ENCODE results near the gene RBM20.
"Not testable (repeated sequence)": the region's sequence is repeated elsewhere in the genome, so short reads cannot be mapped to it uniquely, and the experiment has no call there.

RBM20 gene

GRCh38 chr10:110625951-110626855, 17.9 kb upstream of the RBM20 start:
- DNase-seq, result no peak

- DNase-seq, result no peak
Observed at GRCh38 chr10:110628161-110628560, 16.0 kb upstream of the RBM20 start.

GRCh38 chr10:110629680-110630191, 14.4 kb upstream of the RBM20 start:
- DNase-seq, result no peak

DNA sequence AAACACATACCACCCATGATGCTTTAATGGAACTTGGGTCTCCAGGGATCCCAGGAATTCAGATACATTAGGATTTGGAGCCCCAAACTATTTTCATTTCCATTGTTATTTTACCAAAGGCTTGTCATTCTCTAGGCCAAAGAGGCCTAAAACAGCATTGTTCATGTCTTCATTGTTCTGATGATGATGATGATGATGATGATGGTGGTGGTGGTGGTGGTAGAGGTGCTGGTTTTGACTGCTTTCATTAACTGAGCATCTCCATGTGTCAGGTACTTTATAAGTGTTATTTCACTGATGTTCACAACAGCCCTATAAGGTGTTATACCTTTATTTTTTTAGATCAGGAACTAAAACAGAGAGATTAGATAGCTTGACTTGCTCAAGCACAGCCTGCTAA, 12.2 kb upstream of the RBM20 start:
- DNase-seq, result no peak

DNA sequence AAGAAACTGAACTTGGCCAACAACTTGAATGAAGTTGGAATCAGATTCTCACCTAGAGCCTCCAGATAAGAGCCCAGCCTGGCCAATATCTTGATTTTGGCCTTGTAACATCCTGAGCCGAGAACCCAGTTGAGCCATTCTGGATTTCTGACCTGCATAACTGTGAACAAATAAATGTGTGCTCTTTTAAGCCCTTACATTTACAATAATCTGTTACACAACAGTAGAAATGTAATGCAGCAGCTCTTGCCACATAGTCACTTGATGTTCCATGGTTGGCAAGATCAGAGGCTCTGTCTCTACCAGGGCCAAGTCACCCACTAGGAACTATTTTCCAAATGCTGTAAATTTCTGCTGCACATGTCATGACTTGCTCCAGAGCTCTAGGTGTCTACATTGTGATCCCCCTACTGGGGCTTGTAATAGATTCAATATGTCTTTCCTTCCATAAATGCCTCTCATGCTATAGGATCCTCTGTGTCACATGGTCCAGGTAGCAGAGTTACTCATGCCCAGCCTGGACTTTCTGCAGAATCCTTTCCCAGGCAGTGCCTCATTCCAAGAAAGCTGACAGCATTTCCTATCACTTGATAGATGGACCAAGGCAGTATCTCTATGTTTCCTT, 11.4 kb upstream of the RBM20 start:
- no peak for DNase-seq

DNA sequence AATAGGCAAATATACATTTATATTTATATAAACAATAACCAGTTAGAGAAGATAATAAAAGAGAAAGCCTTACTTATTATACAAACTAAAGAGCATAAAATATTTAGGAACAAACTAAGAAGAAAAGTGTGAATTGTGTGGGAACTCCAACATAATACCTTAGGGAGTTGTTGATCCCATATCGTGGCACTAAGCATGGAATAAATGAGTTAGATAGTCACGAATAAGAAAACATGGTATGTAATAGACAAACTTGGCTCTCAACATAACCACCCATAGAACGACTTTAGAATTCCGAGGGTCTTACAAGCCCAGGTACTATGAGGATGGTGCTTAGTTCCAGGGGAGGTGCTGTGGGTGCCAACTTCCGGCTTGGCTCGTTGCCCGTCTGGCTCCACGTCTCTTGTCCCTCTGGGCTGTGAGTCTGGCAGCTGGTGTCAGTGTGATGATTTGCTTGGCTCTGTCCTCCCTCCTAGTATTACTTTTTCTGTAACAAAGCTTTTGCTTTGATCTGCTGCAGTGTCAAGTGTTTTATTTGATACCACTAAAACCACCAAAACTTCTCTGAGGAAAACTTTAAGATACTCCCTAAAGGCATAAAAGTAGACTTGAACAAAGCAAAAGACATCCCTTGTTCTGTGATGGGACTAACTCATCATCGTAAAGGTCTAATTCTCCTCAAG, 9.5 kb upstream of the RBM20 start:
- no peak for DNase-seq

DNA sequence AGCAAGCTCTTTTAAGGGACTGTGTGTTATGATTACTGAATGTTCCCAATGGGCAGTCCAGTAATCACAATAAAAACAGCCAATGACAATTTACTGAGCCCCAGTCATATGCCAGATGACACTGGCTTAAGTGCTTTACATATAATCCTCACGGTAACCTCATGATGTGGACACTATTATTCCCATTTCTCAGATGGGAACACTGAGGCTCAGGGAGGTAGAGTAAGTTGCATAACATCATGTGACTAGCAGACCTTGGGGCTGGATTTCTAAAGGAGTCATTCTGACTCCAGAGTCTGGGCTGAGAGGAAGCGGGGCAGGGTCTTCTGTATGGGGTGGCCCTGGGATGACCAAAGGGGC, 7.6 kb upstream of the RBM20 start:
- no peak for DNase-seq

DNA sequence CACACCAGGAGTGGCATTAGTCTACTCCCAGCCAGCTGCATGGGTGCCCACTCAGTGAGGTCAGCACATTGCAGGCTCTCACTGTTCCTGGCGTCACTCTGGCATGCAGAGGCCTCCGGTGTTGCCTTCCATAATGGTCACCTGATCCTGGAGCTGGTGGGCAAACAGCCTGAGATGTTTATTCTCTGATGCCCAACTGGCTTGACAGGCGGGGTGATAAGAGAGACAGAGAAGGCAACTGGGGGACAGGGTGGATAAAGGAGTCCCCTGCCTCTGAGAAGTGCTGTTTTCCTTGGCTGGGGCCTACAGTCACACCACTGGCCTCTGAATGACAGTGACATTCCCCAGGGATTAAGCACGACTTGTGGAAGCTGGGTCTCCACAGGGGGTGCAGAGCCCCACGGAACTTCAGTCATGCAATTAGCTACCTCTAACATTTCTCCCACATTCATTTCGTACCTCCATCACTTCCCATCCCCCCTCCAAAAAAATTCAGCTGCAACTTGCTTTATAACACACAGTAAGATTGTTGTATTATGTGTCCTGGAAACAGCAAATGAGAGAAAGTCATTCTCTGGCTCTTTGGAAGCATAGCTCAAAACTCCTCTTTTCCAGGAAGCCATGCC, 7.1 kb upstream of the RBM20 start:
- DNase-seq, result no peak

- no peak for DNase-seq
Observed at GRCh38 chr10:110637558-110638053, 6.5 kb upstream of the RBM20 start.

DNA sequence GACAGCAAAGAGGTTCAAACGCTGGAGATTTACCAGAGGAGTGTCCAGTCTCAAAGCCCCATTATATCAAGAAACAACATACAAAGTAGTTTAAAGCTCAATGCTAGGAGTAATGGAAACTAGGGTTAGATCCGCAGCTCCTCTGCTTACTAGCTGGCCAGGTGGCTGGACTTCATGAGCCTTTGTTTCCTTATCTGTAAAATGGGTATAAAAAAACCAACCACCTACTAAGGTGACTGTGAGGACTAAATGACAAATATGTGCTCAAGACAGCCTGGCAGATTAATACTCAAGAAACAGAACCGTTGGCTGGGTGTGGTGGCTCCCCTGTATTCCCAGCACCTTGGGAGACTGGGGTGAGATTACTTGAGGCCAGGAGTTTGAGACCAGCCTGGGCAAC, 5.8 kb upstream of the RBM20 start:
- DNase-seq, result no peak

DNA sequence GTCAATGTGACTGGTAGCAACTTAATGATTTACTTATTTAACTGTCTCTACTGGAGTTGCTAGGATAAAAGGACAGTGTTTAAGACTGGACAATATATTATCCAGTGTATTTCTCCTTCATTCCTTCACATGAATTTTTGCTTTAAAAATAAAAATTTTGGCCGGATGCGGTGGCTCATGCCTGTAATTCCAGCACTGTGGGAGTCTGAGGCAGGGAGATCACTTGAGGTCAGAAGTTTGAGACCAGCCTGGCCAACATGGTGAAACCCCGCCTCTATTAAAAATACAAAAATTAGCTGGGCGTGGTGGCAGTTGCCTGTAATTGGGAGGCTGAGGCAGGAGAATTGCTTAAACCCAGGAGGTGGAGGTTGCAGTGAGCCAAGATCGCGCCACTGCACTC, 5.1 kb upstream of the RBM20 start:
- not testable (repeated sequence) for DNase-seq

- DNase-seq, result not testable (repeated sequence)
Observed at GRCh38 chr10:110639858-110640257, 4.3 kb upstream of the RBM20 start.

DNA sequence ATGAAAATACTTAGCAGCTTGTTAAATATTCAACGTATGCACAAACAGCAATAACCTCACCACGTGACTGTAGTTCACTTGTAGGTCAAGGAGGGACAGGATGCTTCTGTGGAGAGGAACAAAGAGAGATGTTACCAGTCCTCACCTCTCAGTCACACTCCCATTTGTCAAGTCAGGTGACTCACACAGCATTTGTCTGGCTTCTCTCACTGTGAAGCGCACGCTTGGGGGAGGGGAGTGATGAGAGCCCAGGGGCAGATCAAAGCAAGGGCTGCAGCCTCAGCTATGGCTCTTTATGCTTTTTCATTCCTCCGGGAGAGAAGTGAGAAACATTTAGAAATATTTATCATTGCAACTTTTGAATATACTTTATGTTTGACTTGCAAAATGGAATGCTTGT, 2.9 kb upstream of the RBM20 start:
- DNase-seq, result peak in 2 of 5 experiments; percentile 7 to 48

DNA sequence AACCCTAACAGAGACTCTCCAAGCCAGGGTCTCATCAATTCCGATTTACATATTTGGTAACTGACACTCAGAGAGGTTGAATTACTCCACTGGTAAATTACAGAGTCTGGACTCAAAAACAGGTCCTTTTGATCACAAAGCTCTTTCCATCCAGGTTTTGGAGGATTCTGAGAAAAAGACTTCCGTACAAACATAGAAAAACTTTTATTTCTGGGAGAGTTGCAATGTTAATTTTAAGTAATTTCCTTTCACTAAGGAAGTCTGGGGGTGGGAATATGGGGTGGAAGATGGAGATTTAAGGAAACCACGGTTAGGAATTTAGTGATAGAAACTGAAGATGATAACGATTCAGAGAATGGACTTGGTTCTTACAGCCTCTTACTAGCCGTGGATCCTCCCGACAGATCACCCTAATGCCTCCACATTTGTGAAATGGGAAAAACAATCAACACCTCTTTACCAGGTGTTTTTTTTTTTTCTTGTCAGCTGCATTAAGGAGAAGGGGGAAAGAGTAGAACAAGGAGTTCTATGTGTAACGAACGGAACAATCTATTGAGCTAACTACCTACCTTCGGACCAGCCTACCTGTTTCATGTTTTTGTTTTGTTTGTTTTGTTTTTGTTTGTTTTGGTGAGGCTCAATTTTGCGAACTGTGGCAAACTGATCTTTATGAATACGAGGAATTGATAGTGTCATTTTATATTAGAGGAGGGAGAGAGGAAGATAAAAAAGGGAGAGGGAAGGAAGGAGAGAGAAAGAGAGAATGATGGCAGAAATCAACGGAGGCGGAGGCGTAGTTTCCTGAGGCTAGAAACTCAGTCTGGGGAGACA, 1.7 kb upstream of the RBM20 start:
- DNase-seq, result no peak

- DNase-seq, result no peak
Observed at GRCh38 chr10:110643035-110643652, 992 bp upstream of the RBM20 start.

GRCh38 chr10:110644598-110645462, 694 bp downstream of the RBM20 start:
- no peak for DNase-seq

DNA sequence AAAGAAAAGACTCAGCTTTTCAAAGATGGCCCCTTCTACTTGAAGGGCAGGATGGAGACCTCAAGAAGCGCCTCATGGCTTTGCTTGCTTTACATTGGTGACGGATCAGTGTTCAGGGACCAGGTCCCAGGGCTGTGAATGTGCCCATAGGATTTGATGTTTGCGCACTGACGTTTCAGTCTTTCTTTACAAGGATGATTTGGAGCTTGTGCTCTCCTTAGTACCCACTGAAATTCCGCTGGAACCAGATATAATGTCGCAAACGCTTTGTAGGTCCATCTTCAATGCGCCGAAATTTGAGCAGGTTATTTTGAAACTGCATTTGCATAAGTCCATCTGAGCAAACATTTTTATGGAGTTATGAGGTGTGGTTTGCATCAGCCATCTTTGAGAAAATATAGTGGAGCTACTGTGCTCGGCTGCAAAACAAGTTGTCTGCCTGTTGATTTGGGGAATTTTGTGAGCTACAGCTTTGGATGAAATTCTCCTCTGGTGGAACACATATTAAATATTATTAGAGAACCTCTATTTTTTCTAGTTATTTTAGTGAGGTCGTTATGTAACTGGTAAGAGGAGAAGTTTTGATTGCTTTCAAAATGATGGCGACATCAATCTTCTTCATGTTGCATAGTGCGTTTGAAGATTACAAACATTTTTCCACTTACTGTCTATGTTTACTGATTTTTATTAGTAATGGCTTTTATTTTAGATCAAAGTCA, 2.4 kb downstream of the RBM20 start:
- no peak for DNase-seq

DNA sequence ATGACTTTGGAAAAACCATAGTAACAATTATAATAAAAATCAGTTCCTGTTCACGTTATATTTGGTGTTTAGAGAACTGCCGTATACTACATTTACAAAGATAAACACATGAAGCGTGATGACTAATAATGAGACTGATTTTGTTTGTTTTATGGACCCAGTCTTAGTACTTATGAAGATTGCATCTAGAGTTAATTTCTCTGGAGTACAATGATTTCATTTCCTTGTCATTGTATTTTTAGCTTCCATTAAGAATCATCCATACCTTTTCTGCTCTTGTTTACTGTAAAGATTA, 2.9 kb downstream of the RBM20 start:
- DNase-seq, result peak in 1 of 5 experiments; percentile 31

- no peak for DNase-seq
Observed at GRCh38 chr10:110648692-110649346, 4.7 kb downstream of the RBM20 start.

All from T-helper 2 cell (primary cell).